IMR-90 (cell line): ENCODE results near the gene ZC2HC1C. TPM values are rescaled to one million over a fixed set of nuclear protein-coding genes. Genes with fewer than 3 reads are reported as not detected.

Experiments
- ATAC-seq: fragments of 200-7000 bp; cut with Tn5 transposase; 2 replicates; pipeline ENCODE4 v1.9.1; 2020; ENCODE audit warnings: low read depth, mild to moderate bottlenecking, moderate library complexity
- BruUV-seq: library from RNA; stranded (reverse); fragments of 400-500 nt; replicated peaks from 2 replicates; lab custom pipeline; 2021; lab: Mats Ljungman, UMichigan
- CTCF ChIA-PET: fragments of 300-600 bp; formaldehyde crosslinking; extraction: SDS; loops from one replicate; lab custom pipeline; 2021; ENCODE audit warnings: antibody characterized with exemption; lab: Yijun Ruan, JAX
- POLR2A ChIA-PET: fragments of 300-600 bp; sonication (Branson Sonifier 250); formaldehyde crosslinking; loops from one replicate; lab custom pipeline; 2022; ENCODE audit warnings: antibody characterized with exemption; ENCODE audit not compliant: unreplicated experiment; lab: Charles Lee
- DNase-seq: peaks from one replicate; pipeline ENCODE4 v3.0.0; 2013
- H2AFZ ChIP-seq: replicated peaks from 2 replicates; pipeline ENCODE3; 2013; ENCODE audit warnings: low read length, mild to moderate bottlenecking; ENCODE audit not compliant: poor library complexity
- H2AK5ac ChIP-seq: 2 replicates; pipeline ENCODE4 v1.6.1; 2013; ENCODE audit warnings: low read depth, low read length, inconsistent platforms
- H2AK9ac ChIP-seq: replicated peaks from 2 replicates; pipeline ENCODE3; 2013; ENCODE audit warnings: mild to moderate bottlenecking, low read depth, low read length, moderate library complexity; ENCODE audit not compliant: poor library complexity
- H2BK120ac ChIP-seq: 2 replicates; pipeline ENCODE4 v1.6.1; 2013; ENCODE audit warnings: low read depth, low read length, inconsistent platforms
- H2BK15ac ChIP-seq: 3 replicates; pipeline ENCODE4 v1.6.1; 2013; ENCODE audit warnings: low read depth, low read length, inconsistent platforms
- H2BK20ac ChIP-seq: 2 replicates; pipeline ENCODE4 v1.6.1; 2013; ENCODE audit warnings: low read depth, mild to moderate bottlenecking, inconsistent platforms, low read length, moderate library complexity
- H2BK5ac ChIP-seq: 2 replicates; pipeline ENCODE4 v1.6.1; 2013; ENCODE audit warnings: mild to moderate bottlenecking, low read depth, low read length, inconsistent platforms; ENCODE audit not compliant: poor library complexity, severe bottlenecking
- H3K14ac ChIP-seq: replicated peaks from 2 replicates; pipeline ENCODE4 v1.6.1; 2013; ENCODE audit warnings: low read depth, low read length, inconsistent platforms
- H3K18ac ChIP-seq: 2 replicates; pipeline ENCODE4 v1.6.1; 2013; ENCODE audit warnings: low read depth, low read length, control low read depth
- H3K23ac ChIP-seq: 2 replicates; pipeline ENCODE4 v1.6.1; 2013; ENCODE audit warnings: low read depth, low read length, inconsistent platforms
- H3K27ac ChIP-seq: 2 replicates; pipeline ENCODE4 v1.5.1; 2013; ENCODE audit warnings: mild to moderate bottlenecking, control low read depth, low read length; ENCODE audit not compliant: insufficient read depth
- H3K27me3 ChIP-seq: 2 replicates; pipeline ENCODE4 v1.6.1; 2013; ENCODE audit warnings: low read length; ENCODE audit not compliant: control insufficient read depth, insufficient read depth
- H3K36me3 ChIP-seq: 2 replicates; pipeline ENCODE4 v1.6.1; 2013; ENCODE audit warnings: low read length, mixed read lengths; ENCODE audit not compliant: control insufficient read depth, insufficient read depth
- H3K4ac ChIP-seq: 2 replicates; pipeline ENCODE4 v1.6.1; 2013; ENCODE audit warnings: low read depth, low read length, inconsistent platforms
- H3K4me1 ChIP-seq: 2 replicates; pipeline ENCODE4 v1.6.1; 2013; ENCODE audit warnings: low read length, mixed read lengths; ENCODE audit not compliant: control insufficient read depth, insufficient read depth
- H3K4me2 ChIP-seq: 2 replicates; pipeline ENCODE4 v1.6.1; 2013; ENCODE audit warnings: low read depth, mild to moderate bottlenecking, control low read depth, low read length, moderate library complexity
- H3K4me3 ChIP-seq: 2 replicates; pipeline ENCODE4 v1.5.1; 2013; ENCODE audit warnings: low read depth, mild to moderate bottlenecking, control low read depth, low read length, moderate library complexity; ENCODE audit not compliant: insufficient read depth
- H3K56ac ChIP-seq: 2 replicates; pipeline ENCODE4 v1.6.1; 2013; ENCODE audit warnings: low read length, inconsistent platforms; ENCODE audit not compliant: insufficient read depth; ENCODE audit errors: extremely low read depth
- H3K79me1 ChIP-seq, 2 experiments: 2 replicates each; pipeline ENCODE4 v1.6.1; 2013; ENCODE audit warnings: low read length in 2 of 2, inconsistent platforms in 1 of 2, low read depth in 1 of 2
- H3K9ac ChIP-seq: 2 replicates; pipeline ENCODE4 v1.6.1; 2013; ENCODE audit warnings: low read depth, low read length, control low read depth
- H3K9me1 ChIP-seq: 2 replicates; pipeline ENCODE4 v1.6.1; 2013; ENCODE audit warnings: low read length, inconsistent platforms; ENCODE audit not compliant: insufficient read depth
- H3K9me3 ChIP-seq: 2 replicates; pipeline ENCODE4 v1.6.1; 2013; ENCODE audit warnings: low read length; ENCODE audit not compliant: control insufficient read depth, insufficient read depth
- H4K20me1 ChIP-seq: 2 replicates; pipeline ENCODE4 v1.6.1; 2013; ENCODE audit warnings: low read length, inconsistent platforms; ENCODE audit not compliant: insufficient read depth
- H4K5ac ChIP-seq: 2 replicates; pipeline ENCODE4 v1.6.1; 2013; ENCODE audit warnings: mild to moderate bottlenecking, low read depth, low read length, control low read depth
- H4K8ac ChIP-seq, 2 experiments: 2 replicates each; pipeline ENCODE4 v1.6.1; 2013; ENCODE audit warnings: low read depth in 2 of 2, low read length in 2 of 2, control low read depth in 1 of 2, inconsistent platforms in 1 of 2
- H4K91ac ChIP-seq: 2 replicates; pipeline ENCODE4 v1.6.1; 2013; ENCODE audit warnings: low read depth, low read length, inconsistent platforms; ENCODE audit not compliant: insufficient read depth
- BHLHE40 ChIP-seq: fragments of 150-350 bp; IDR thresholded peaks from 2 replicates; pipeline ENCODE4 v1.6.1; 2016; ENCODE audit warnings: mild to moderate bottlenecking, low read depth, low read length
- CEBPB ChIP-seq: IDR thresholded peaks from 2 replicates; pipeline ENCODE4 v1.6.1; 2012; ENCODE audit warnings: low read depth, low read length, improper control_type of control experiment
- CHD1 ChIP-seq: IDR thresholded peaks from 2 replicates; pipeline ENCODE4 v1.6.1; 2012; ENCODE audit warnings: low read depth, low read length, improper control_type of control experiment
- FOS ChIP-seq: fragments of 150-350 bp; IDR thresholded peaks from 2 replicates; pipeline ENCODE4 v1.6.1; 2016; ENCODE audit warnings: low read depth, low read length
- MAFK ChIP-seq: IDR thresholded peaks from 2 replicates; pipeline ENCODE4 v1.6.1; 2012; ENCODE audit warnings: low read depth, low read length, improper control_type of control experiment
- MAZ ChIP-seq: IDR thresholded peaks from 2 replicates; pipeline ENCODE4 v1.6.1; 2012; ENCODE audit warnings: low read depth, mild to moderate bottlenecking, low read length, improper control_type of control experiment, moderate library complexity, borderline replicate concordance
- MXI1 ChIP-seq: IDR thresholded peaks from 2 replicates; pipeline ENCODE4 v1.6.1; 2012; ENCODE audit warnings: low read depth, mild to moderate bottlenecking, low read length, moderate library complexity, borderline replicate concordance
- NFE2L2 ChIP-seq: fragments of 150-350 bp; IDR thresholded peaks from 2 replicates; pipeline ENCODE4 v1.6.1; 2016; ENCODE audit warnings: low read depth, mild to moderate bottlenecking, low read length
- POLR2A ChIP-seq: IDR thresholded peaks from 2 replicates; pipeline ENCODE4 v1.6.1; 2012; ENCODE audit warnings: mild to moderate bottlenecking, low read depth, low read length
- RAD21 ChIP-seq: IDR thresholded peaks from 2 replicates; pipeline ENCODE4 v1.6.1; 2012; ENCODE audit warnings: low read length, improper control_type of control experiment
- RCOR1 ChIP-seq: IDR thresholded peaks from 2 replicates; pipeline ENCODE4 v1.6.1; 2012; ENCODE audit warnings: mild to moderate bottlenecking, low read length, improper control_type of control experiment; ENCODE audit not compliant: insufficient replicate concordance
- RFX5 ChIP-seq: IDR thresholded peaks from 2 replicates; pipeline ENCODE4 v1.8.0; 2012; ENCODE audit warnings: low read depth, mild to moderate bottlenecking, low read length, moderate library complexity
- SMC3 ChIP-seq: fragments of 150-350 bp; IDR thresholded peaks from 2 replicates; pipeline ENCODE4 v1.6.1; 2016; ENCODE audit warnings: low read depth, mild to moderate bottlenecking, antibody characterized with exemption, low read length, moderate library complexity
- USF2 ChIP-seq: fragments of 150-350 bp; IDR thresholded peaks from 2 replicates; pipeline ENCODE4 v1.6.1; 2017; ENCODE audit warnings: mild to moderate bottlenecking, antibody characterized with exemption, low read length, low read depth
- WGBS, 2 experiments: methylation state at CpG; one replicate each; pipeline versions ENCODE4 v1.1.5 to v1.1.7; 2013; ENCODE audit warnings: missing lambda C conversion rate in 2 of 2; ENCODE audit not compliant: insufficient read length in 1 of 2; ENCODE audit errors: extremely low coverage in 2 of 2; 5-methylcytosine and 5-hydroxymethylcytosine counted together
- dilution Hi-C: fragments of 300-500 bp; cut with HindIII; formaldehyde crosslinking; loops from one replicate; pipeline ENCODE4 v1.14.3; 2018; ENCODE audit warnings: low sequenced_read_pairs; ENCODE audit not compliant: unreplicated experiment
- in situ Hi-C: fragments of 300-500 bp; cut with MboI; formaldehyde crosslinking; loops from 3 replicates; pipeline ENCODE4 v1.14.3; 2019; ENCODE audit warnings: low sequenced_read_pairs, inconsistent platforms, mixed read lengths
- intact Hi-C: fragments of 100-400 bp; cut with micrococcal nuclease; formaldehyde crosslinking; loops from 2 replicates; pipeline ENCODE4 v1.10.0; 2022
- polyA plus RNA-seq, 3 experiments: library from polyadenylated mRNA; depleted of rRNA; stranded (reverse); fragments of >200 nt; gene quantifications; 2 replicates each; pipeline ENCODE4 v1.2.3, GENCODE V29; 2012; ENCODE audit warnings: low replicate concordance in 1 of 3
- total RNA-seq: library from RNA; depleted of rRNA; stranded (reverse); fragments of >200 nt; gene quantifications from 2 replicates; pipeline ENCODE4 v1.2.3, GENCODE V29; 2012
- TF ChIP-seq, protein P1 (sequence below): conservative IDR thresholded peaks from 2 replicates; pipeline ENCODE4 v1.5.1; 2012; ENCODE audit warnings: mild to moderate bottlenecking, low read depth, low read length, improper control_type of control experiment

ZC2HC1C gene
- total and polyA plus RNA-seq, 2 of the 4 experiments (the other 2 are of a cell fraction) = 0.15 to 0.54 TPM

DNA sequence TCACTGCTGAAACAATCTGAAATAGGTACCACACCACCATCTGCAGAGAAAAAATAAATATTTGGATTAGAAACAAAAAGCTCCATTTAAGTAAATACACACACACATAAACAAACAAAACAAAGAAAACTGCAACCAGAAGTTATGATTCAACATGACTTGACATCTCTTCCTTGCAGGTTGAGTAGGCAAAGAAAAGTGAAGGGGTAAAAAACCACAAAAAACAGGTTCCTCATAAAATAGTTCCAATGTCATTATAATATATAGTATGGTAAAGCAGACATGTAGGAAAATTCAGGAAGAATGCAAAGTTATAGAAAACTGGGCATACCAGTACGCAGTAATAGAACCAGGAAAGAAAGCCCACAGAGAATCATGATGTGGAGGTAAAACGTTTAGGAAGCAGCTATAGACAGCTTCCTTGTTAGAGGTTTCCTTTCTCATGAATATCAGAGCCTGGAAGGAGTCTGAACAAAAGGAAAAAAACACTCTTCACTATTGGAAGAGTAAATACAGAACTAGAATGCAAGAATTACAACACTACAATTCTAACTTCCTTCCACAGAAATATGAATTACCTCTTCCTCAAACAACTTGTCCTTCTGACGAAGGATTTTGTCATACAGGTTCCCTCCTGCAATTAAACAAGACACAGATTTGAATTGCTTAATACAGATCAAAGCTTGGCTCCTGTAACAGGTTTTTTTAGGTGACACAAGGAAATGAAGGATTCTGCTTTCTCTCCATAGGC is 51.3 kb downstream of the ZC2HC1C start:
- H2AFZ ChIP-seq = no peak overlapping the region
- H4K91ac ChIP-seq = no peak overlapping the region
- no peak overlapping the region for H3K4ac ChIP-seq
- H3K27me3 ChIP-seq = no peaks in the 10 kb centered on the region
- H3K4me3 ChIP-seq = no peak overlapping the region
- no peak overlapping the region for H3K14ac ChIP-seq
- dilution Hi-C loops (no loop called here), intact Hi-C loops (no loop called here), in situ Hi-C loops (no loop called here)
- no peak overlapping the region for H2BK5ac ChIP-seq
- H3K4me2 ChIP-seq = no peak overlapping the region
- no peak overlapping the region for H3K56ac ChIP-seq
- H3K9ac ChIP-seq = no peak overlapping the region
- ATAC-seq (no peak), DNase-seq (no peak)
- H3K9me1 ChIP-seq = no peaks in the 10 kb centered on the region
- peaks cover 7 to 20% of the 10 kb centered on the region in 2 experiments for H3K79me1 ChIP-seq
- BruUV-seq = no TSS peak
- no peak overlapping the region for H2BK120ac ChIP-seq
- H4K20me1 ChIP-seq = no peaks in the 10 kb centered on the region
- no peak overlapping the region for H4K8ac ChIP-seq
- peaks cover 9% of the 10 kb centered on the region; the same call in 1 of the 2 replicates for H3K36me3 ChIP-seq
- H3K18ac ChIP-seq = no peak overlapping the region
- H4K5ac ChIP-seq = no peak overlapping the region
- H3K27ac ChIP-seq = no peak overlapping the region
- H2AK5ac ChIP-seq = no peak overlapping the region
- H3K9me3 ChIP-seq = no peaks in the 10 kb centered on the region
- POLR2A ChIA-PET = interaction anchor here (0.6 kb wide), 1 partner anchor 213 kb away, joined by 6 read pairs; no protein-coding TSS in a partner anchor
- H2BK15ac ChIP-seq = no peak overlapping the region
- no CpG with 5 or more reads among the region's 3 CpGs for WGBS, 2 experiments
- peaks cover 3% of the 10 kb centered on the region; the same call in 1 of the 2 replicates for H3K4me1 ChIP-seq
- CTCF ChIA-PET = interaction anchor here (1.4 kb wide), 1 partner anchor 174 kb away, joined by 5 read pairs; no protein-coding TSS in a partner anchor
- no peak overlapping the region for H2AK9ac ChIP-seq
- no peak overlapping the region for H2BK20ac ChIP-seq
- H3K23ac ChIP-seq = no peak overlapping the region
- TF ChIP-seq SMC3 = no peak
- TF ChIP-seq BHLHE40 = no peak
- no peak for TF ChIP-seq CHD1
- no peak for TF ChIP-seq POLR2A
- TF ChIP-seq, protein P1, sequence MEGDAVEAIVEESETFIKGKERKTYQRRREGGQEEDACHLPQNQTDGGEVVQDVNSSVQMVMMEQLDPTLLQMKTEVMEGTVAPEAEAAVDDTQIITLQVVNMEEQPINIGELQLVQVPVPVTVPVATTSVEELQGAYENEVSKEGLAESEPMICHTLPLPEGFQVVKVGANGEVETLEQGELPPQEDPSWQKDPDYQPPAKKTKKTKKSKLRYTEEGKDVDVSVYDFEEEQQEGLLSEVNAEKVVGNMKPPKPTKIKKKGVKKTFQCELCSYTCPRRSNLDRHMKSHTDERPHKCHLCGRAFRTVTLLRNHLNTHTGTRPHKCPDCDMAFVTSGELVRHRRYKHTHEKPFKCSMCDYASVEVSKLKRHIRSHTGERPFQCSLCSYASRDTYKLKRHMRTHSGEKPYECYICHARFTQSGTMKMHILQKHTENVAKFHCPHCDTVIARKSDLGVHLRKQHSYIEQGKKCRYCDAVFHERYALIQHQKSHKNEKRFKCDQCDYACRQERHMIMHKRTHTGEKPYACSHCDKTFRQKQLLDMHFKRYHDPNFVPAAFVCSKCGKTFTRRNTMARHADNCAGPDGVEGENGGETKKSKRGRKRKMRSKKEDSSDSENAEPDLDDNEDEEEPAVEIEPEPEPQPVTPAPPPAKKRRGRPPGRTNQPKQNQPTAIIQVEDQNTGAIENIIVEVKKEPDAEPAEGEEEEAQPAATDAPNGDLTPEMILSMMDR = no peak
- no peak for TF ChIP-seq FOS
- TF ChIP-seq CEBPB = no peak
- no peak for TF ChIP-seq NFE2L2
- no peak for TF ChIP-seq MXI1
- no peak for TF ChIP-seq RFX5
- no peak for TF ChIP-seq MAFK
- no peak for TF ChIP-seq USF2
- TF ChIP-seq RCOR1 = no peak
- TF ChIP-seq MAZ = no peak
- TF ChIP-seq RAD21 = no peak
